ENCODE results near the gene GK. TPM values are rescaled to one million over a fixed set of nuclear protein-coding genes. Genes with fewer than 3 reads are reported as not detected.
A peak's percentile ranks its signal among the peaks of the same experiment; 100 is the strongest.
"Not testable (repeated sequence)": the region's sequence is repeated elsewhere in the genome, so short reads cannot be mapped to it uniquely, and the experiment has no call there.

The GK gene
- total RNA-seq, 2 donors from 2014 or later = 8.1 to 9.6 TPM

GRCh38 chrX:30635630-30636029 is 17.6 kb upstream of the GK start:
- no peaks in the 10 kb centered on the region for H3K9me3 ChIP-seq (ENCODE audit: control insufficient read depth, low read length, poor library complexity, severe bottlenecking)
- Mint-ChIP-seq H3K4me3 (no peak overlapping the region), H3K27ac (no peak overlapping the region), H3K36me3 (ENCODE audit: low read depth) (no peaks in the 10 kb centered on the region), H3K4me1 (no peaks in the 10 kb centered on the region), H3K27me3 (no peaks in the 10 kb centered on the region)
- ATAC-seq = no peak
- DNase-seq = no peak

DNA sequence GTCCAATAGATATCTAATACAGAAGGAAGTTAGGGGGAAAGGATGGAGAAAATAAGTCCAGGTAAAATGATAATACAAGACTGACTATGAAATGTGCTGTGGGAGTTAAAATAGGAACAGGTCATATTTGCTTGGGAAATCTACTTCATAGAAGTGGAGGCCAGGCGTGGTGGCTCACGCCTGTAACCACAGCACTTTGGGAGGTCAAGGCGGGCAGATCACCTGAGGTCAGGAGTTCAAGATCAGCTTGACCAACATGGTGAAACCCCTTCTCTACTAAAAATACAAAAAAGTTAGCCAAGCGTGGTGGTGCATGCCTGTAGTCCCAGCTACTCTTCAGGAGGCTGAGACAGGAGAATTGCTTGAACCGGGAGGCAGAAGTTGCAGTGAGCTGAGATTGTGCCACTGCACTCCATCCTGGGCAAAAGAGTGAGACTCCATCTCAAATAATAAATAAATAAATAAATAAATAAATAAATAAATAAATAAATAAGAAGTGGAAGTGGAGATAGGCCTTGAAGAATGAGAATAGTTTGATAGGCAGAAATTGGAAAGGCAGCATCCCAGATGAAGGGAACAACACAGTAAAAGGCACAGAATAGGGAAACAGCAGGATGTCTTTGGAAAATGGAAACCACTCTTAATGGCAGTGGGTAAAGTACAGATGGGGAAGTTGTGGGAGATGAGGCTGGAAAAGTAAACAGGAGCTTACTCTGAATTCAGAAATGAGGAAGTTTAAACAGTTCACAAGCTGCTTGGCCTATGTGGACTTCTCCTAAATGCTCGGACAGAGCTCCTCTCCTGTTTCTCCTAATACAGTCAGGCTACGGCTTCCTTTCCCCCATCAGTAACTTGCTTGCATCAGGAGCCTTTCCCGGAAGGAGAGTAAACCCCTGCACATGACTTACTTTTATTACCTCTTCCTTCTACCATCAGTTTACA is 15.1 kb upstream of the GK start:
- no peaks in the 10 kb centered on the region for H3K27me3 Mint-ChIP-seq
- no peak overlapping the region for H3K4me3 Mint-ChIP-seq
- DNase-seq = no peak
- ATAC-seq = no peak
- H3K36me3 Mint-ChIP-seq (ENCODE audit: low read depth) = no peaks in the 10 kb centered on the region
- H3K4me1 Mint-ChIP-seq = no peaks in the 10 kb centered on the region
- H3K9me3 ChIP-seq (ENCODE audit: control insufficient read depth, low read length, poor library complexity, severe bottlenecking) = no peaks in the 10 kb centered on the region
- peak overlapping the region; percentile 72 for H3K27ac Mint-ChIP-seq

DNA sequence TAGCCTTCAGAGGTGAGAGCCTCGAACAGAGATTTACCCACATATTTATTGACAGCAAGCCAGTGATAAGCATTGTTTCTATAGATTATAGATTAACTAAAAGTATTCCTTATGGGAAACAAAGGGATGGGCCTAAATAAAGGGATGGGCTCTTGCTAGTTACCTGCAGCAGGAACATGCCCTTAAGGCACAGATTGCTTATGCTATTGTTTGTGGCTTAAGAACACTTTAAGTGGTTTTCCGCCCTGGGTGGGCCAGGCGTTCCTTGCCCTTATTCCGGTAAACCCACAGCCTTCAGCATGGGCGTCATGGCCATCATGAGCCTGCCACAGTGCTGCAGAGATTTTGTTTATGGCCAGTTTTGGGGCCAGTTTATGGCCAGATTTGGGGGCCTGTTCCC is 13.5 kb upstream of the GK start:
- H3K27me3 Mint-ChIP-seq; H3K9me3 ChIP-seq (ENCODE audit: control insufficient read depth, low read length, poor library complexity, severe bottlenecking); H3K36me3 Mint-ChIP-seq (ENCODE audit: low read depth); H3K27ac Mint-ChIP-seq; H3K4me1 Mint-ChIP-seq; H3K4me3 Mint-ChIP-seq; DNase-seq; ATAC-seq: not testable (repeated sequence)

DNA sequence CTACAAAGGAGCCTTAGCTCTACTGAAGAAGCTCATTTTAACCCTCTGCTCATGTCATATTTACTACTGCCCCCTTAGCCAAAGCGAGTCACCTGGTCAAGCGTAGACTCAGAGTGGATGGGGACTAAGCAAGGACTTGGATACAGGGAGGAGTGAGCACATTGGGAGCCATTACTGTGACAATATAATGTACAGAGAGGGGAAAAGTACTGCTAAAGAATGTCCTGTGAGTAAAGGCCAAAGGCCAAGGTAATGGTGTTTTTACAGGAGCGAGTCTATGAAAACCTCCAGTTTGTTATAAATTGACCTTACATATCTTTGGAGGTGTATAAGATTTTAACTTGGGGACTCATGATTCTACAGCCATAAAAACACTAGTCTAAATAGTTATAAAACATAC is 10.6 kb upstream of the GK start:
- ATAC-seq (no peak), DNase-seq (no peak)
- H3K27me3 Mint-ChIP-seq = no peaks in the 10 kb centered on the region
- H3K27ac Mint-ChIP-seq = no peak overlapping the region
- no peaks in the 10 kb centered on the region for H3K36me3 Mint-ChIP-seq (ENCODE audit: low read depth)
- no peak overlapping the region for H3K4me3 Mint-ChIP-seq
- H3K9me3 ChIP-seq (ENCODE audit: control insufficient read depth, low read length, poor library complexity, severe bottlenecking) = no peaks in the 10 kb centered on the region
- H3K4me1 Mint-ChIP-seq = no peaks in the 10 kb centered on the region

DNA sequence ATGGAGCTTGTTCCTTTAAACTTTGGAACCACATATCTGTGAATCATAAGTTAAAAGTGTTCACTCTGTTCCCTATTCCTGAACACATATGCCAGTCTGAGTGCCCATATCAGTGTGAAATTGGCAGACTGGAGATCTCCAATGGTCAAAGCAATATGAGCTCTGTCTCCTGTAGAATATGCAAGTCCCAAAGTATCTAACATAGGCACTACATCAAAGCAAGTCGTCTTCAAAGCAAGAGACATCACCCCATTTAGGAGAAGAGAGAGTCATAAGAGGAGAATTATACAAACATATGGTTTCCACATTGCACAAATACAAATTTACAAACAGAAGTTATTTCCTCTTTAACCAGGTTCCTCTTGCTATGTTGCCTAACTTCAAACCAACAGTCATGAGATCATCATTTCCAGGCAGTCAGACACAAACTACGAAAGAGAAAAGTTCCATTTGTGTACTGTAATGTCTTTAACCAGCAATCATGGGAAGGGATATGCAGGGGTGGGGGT is 9.9 kb upstream of the GK start:
- no peaks in the 10 kb centered on the region for H3K9me3 ChIP-seq (ENCODE audit: control insufficient read depth, low read length, poor library complexity, severe bottlenecking)
- Mint-ChIP-seq H3K36me3 (ENCODE audit: low read depth) (no peaks in the 10 kb centered on the region), H3K27me3 (no peaks in the 10 kb centered on the region), H3K4me1 (no peaks in the 10 kb centered on the region), H3K4me3 (no peak overlapping the region), H3K27ac (no peak overlapping the region)
- no peak for ATAC-seq
- no peak for DNase-seq

- Mint-ChIP-seq H3K27ac (peak overlapping the region; percentile 67), H3K4me3 (no peak overlapping the region), H3K27me3 (no peaks in the 10 kb centered on the region), H3K36me3 (ENCODE audit: low read depth) (no peaks in the 10 kb centered on the region), H3K4me1 (peaks cover 7% of the 10 kb centered on the region)
- no peak for DNase-seq
- ATAC-seq = peak; percentile 39
- no peaks in the 10 kb centered on the region for H3K9me3 ChIP-seq (ENCODE audit: control insufficient read depth, low read length, poor library complexity, severe bottlenecking)
Measured at GRCh38 chrX:30649859-30650258, 3.4 kb upstream of the GK start.

DNA sequence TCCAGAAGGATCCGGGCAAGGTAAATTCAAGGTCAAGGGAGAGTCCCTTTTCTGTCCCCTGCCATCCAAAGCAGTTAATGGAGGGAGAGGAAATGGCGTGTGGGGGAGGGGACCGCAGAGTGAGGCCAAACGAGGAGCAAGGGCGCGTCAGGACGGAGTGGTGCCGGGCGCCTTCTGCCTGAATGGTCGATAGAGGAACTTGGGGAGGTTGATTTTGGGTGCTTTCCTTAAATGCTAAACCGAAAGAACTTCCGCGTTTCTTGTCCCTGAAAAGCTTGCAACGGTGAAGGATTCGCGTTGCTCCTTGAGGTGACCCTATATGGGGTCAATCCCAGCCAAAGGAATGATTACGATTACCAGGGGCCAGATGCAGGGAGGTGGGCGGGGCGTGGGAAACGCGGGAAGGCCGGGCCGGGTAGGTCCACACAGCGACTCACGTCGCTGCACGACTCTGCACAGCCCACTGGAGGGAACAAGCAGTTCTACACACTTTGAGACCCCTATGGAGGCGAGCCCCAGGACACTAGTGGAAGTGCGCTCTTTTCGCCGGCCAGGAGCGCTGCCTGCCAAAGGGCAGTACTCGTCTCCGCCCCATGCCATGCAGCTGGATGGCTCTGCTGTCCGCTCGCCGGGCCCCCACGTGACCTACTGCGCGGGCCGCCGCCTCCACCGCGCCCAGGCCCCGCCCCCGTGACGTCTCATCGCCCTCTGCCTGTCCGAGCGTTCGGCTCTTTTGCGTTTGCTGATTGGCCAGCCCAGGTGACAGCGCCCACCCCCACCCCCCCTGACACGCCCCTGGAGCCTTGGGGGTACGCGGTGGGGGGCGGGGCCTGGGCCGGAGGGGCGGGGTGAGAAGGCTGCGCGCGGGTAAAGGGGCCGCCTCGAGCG is 452 bp upstream of the GK start:
- no peaks in the 10 kb centered on the region for H3K9me3 ChIP-seq (ENCODE audit: control insufficient read depth, low read length, poor library complexity, severe bottlenecking)
- Mint-ChIP-seq H3K4me3 (peak overlapping the region; percentile 92), H3K27me3 (no peaks in the 10 kb centered on the region), H3K4me1 (peaks cover 13% of the 10 kb centered on the region), H3K27ac (peak overlapping the region; percentile 68), H3K36me3 (ENCODE audit: low read depth) (no peaks in the 10 kb centered on the region)
- peak; percentile 80 to 86 (median 83) for DNase-seq
- peak; percentile 88 for ATAC-seq

- not testable (repeated sequence) for H3K36me3 Mint-ChIP-seq (ENCODE audit: low read depth); H3K9me3 ChIP-seq (ENCODE audit: control insufficient read depth, low read length, poor library complexity, severe bottlenecking); H3K27me3 Mint-ChIP-seq; ATAC-seq; DNase-seq
- Mint-ChIP-seq H3K4me1 (peaks cover 14% of the 10 kb centered on the region), H3K4me3 (peak overlapping the region; percentile 92), H3K27ac (peak overlapping the region; percentile 56)
Measured at GRCh38 chrX:30654386-30654785, 1.2 kb downstream of the GK start.

DNA sequence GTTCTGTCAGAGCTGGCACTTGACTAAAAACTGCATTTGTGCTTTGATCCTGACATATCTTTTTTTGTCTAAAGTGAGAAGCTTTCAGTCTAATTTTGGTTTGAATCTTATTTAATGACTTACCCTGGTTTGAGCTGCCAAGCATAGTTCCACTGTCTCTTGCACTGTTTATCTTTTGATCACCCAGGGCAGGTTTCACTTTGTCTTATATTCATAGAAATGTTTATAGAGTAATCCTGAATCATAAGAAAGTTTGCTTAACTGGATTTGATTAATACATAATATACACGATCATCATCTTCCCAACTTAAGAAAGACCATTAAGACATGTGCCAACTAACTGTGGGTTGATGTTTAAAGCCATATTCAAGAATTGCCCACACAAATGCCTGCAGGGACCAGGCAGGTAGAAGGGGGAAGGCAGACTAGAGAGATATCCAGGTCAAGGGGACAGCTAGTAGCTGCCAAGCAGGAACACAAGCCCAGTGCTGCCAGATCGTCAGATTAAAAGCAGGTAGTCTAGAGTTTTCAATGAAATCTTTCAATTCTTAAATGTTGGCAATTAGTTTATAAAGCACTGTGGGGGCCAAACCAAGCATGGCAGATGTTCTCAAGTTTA is 1.9 kb downstream of the GK start:
- no peak overlapping the region for H3K4me3 Mint-ChIP-seq

GRCh38 chrX:30655991-30656390 is 2.8 kb downstream of the GK start:
- Mint-ChIP-seq H3K27ac (no peak overlapping the region), H3K4me3 (no peak overlapping the region), H3K4me1 (peaks cover 14% of the 10 kb centered on the region), H3K27me3 (no peaks in the 10 kb centered on the region), H3K36me3 (ENCODE audit: low read depth) (no peaks in the 10 kb centered on the region)
- ATAC-seq (no peak), DNase-seq (no peak)
- H3K9me3 ChIP-seq (ENCODE audit: control insufficient read depth, low read length, poor library complexity, severe bottlenecking) = no peaks in the 10 kb centered on the region

More for the DNA sequence above, 1.9 kb downstream of the GK start:
- DNase-seq (no peak), ATAC-seq (no peak)
- Mint-ChIP-seq H3K27ac (no peak overlapping the region), H3K36me3 (ENCODE audit: low read depth) (no peaks in the 10 kb centered on the region), H3K4me1 (peaks cover 14% of the 10 kb centered on the region), H3K27me3 (no peaks in the 10 kb centered on the region)
- no peaks in the 10 kb centered on the region for H3K9me3 ChIP-seq (ENCODE audit: control insufficient read depth, low read length, poor library complexity, severe bottlenecking)

DNA sequence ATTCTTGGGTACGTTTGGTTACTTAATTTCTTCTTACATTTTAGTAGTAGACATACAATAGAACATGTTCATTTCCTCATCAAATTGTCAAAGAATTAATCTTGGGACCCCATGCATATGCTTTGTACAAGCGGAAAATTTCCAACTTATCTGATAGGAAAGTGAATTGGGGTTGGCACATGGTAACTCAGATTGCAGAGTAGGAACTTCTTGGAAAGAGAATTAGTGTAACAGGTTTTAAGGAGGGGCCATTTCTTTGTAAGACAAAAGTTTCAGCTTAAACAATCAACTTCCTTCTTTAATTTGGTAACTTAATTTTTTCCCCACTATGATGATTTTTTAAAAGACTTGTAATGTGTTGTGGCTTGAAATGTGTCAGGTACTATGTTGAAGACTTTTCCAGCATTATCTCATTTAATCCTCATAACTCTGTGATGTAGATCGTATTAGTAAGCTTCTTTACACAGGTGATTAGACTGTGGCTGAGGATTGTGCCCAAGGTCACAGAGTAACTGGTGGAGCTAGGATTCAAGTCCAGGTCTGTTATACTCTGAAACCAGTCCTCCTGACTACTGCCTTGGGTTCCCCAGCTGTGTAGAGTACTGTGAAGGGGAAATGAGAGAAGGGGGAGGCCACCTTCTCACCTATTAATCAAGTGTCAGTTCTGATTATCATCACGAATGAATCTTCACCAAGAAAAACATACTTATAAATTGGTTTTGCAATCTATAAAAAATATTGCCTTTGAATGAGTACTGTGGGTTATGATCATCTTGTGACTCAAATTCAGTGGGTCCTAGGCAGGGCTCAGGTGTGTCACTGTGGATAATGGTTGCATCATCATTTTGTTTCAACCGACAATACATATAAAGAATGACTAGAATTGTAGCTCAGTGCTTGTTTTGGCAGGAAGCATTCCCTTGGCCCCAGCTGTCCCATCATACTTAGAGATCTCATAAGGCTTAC is 4.3 kb downstream of the GK start:
- Mint-ChIP-seq H3K36me3 (ENCODE audit: low read depth) (peaks cover 2% of the 10 kb centered on the region), H3K4me3 (no peak overlapping the region), H3K27me3 (no peaks in the 10 kb centered on the region), H3K27ac (no peak overlapping the region), H3K4me1 (peaks cover 10% of the 10 kb centered on the region)
- ATAC-seq (no peak), DNase-seq (no peak)
- no peaks in the 10 kb centered on the region for H3K9me3 ChIP-seq (ENCODE audit: control insufficient read depth, low read length, poor library complexity, severe bottlenecking)

- Mint-ChIP-seq H3K27me3 (no peaks in the 10 kb centered on the region), H3K4me3 (no peak overlapping the region), H3K36me3 (ENCODE audit: low read depth) (peaks cover 2% of the 10 kb centered on the region), H3K27ac (peak overlapping the region; percentile 63), H3K4me1 (peaks cover 8% of the 10 kb centered on the region)
- H3K9me3 ChIP-seq (ENCODE audit: control insufficient read depth, low read length, poor library complexity, severe bottlenecking) = no peaks in the 10 kb centered on the region
- no peak for DNase-seq
- peak; percentile 76 for ATAC-seq
Measured at GRCh38 chrX:30659421-30659820, 6.2 kb downstream of the GK start.

Measured in T-helper 17 cell (primary cell).